Left ventricle myocardium superior (tissue), 1 donor: ENCODE data around the gene SERBP1. TPM values are rescaled to one million over a fixed set of nuclear protein-coding genes. Genes with fewer than 3 reads are reported as not detected.
"Not testable (repeated sequence)": the region's sequence is repeated elsewhere in the genome, so short reads cannot be mapped to it uniquely, and the experiment has no call there.

Source experiments
- ATAC-seq: fragments of 200-7000 bp; cut with Tn5 transposase; one replicate; pipeline ENCODE4 v1.9.1; 2020; ENCODE audit warnings: mild to moderate bottlenecking, moderate library complexity
- DNase-seq: peaks from one replicate; pipeline ENCODE4 v3.0.0-alpha.2; 2020
- intact Hi-C: fragments of 100-400 bp; cut with micrococcal nuclease; formaldehyde crosslinking; loops from one replicate; pipeline ENCODE4 v1.11.0; 2022
- total RNA-seq: library from RNA; stranded (reverse); fragmentation: NEBNext Ultra II Directional; extraction: Animal tissue kit (Norgen Biotek cat#: 25700); gene quantifications from one replicate; pipeline ENCODE4 v1.2.1, GENCODE V29; 2021
- donor health status: DM: no; HTN: yes; CAD: no; lungs with severe emphysema.

SERBP1 gene
- total RNA-seq, 1 donor from 2014 or later = 134 TPM

DNA sequence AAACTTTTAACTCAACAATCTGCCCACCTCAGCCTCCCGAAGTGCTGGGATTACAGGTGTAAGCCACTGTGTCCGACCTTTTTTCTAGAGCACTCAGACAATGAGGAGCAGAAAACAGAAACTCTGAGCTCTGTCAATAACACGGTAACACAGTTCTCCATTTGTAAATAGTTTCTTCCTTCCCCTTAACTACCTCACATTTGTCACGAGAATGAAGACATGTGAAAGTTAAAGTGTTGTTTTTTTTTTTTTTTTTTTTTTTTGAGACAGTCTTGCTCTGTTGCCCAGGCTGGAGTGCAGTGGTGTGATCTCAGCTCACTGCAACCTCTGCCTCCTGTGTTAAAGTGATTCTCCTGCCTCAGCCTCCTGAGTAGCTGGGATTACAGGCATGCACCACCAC is 12.5 kb downstream of the SERBP1 start:
- ATAC-seq, intact Hi-C loops, DNase-seq: not testable (repeated sequence)

DNA sequence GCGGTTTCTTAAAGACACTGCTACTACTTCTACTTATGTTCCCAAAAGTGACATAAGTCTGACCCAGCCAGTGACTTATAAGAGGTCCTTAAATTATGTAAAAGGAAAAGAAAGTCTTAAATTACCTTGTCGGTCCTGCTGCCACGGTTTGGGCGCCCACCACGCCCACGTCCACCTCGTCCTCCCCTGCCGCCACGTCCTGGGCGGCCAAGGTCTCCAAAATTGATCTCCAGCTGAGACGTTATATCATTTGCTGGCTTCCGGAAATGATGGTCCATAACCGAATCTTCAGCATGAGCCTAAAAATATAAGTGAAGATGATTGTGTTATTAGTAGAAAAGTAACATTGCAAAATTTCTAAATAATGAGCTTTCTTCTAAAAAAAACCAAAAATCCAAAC is 15.2 kb downstream of the SERBP1 start:
- DNase-seq (no peak), ATAC-seq (no peak)
- intact Hi-C loops = no loop called here

DNA sequence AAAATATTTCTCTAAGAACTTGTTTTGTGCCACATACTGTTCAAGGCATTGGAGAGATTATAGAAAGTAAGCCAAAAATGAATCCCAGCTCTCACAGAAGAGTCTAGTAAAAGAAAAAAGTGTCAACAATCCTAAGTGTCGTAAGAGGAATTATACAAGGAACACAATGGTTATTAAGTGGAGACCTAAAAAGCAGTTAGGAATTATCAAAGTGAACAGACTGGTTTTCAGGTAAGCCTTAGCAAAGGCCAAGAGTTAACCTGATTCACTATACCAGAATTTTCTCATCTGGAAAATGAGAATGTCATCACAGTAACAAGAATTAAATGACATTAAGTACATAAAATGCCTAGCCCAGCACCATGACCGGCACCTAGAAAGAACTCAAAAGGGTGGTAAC is 15.6 kb downstream of the SERBP1 start:
- DNase-seq = no peak
- intact Hi-C loops = no loop called here
- no peak for ATAC-seq

DNA sequence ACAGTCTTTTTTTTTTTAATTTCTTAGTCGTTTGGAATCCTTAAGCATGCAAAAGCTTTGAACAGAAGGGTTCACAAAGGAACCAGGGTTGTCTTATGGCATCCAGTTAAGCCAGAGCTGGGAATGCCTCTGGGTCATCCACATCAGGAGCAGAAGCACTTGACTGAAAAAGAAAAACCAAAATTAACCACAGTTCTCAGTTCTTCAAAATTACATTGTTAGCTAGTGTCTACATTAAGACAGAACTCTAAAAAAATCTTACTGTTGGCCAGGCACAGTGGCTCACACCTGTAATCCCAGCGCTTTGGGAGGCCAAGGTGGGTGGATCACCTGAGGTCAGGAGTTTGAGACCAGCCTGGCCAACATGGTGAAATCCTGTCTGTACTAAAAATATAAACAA is 17.1 kb downstream of the SERBP1 start:
- intact Hi-C loops, ATAC-seq, DNase-seq: not testable (repeated sequence)

DNA sequence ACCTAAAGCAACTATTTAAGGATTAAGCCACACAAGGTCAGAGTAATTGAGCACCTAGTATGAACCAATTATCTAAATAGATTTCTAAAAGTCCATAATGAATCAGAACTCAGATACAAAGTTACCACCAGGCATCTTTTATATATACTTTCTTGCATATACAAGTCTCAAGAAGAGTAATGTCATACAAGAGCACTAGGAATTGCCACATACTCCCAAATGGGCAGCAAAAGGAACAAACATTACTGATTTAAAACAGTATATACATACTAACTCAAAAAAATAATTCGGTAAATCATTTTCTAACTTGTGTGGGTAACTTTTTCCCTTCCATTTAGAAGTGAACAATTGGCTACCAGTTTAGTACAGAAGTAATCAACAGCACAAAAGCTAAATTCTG is 22.1 kb downstream of the SERBP1 start:
- DNase-seq (no peak), ATAC-seq (no peak)
- intact Hi-C loops = no loop called here

DNA sequence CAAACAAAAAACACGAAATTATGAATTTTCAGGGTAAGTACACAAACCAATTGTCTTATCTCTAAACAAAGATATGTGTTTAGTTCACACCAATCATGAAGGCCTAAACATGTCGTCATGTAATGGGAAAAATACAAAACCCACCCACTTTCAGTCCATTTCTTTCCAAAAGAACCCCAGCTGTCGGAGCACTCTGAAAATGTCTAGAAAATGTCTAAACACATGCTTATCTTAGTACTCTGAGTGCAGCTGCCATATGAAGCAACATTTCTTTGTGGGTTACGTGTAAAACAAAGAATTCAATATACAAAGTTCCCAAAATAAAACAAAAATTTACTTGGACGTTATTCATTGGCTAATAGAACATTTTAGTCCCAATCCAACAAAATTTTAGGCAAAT is 22.7 kb downstream of the SERBP1 start:
- DNase-seq = no peak
- intact Hi-C loops = no loop called here
- peak; percentile 65 for ATAC-seq

DNA sequence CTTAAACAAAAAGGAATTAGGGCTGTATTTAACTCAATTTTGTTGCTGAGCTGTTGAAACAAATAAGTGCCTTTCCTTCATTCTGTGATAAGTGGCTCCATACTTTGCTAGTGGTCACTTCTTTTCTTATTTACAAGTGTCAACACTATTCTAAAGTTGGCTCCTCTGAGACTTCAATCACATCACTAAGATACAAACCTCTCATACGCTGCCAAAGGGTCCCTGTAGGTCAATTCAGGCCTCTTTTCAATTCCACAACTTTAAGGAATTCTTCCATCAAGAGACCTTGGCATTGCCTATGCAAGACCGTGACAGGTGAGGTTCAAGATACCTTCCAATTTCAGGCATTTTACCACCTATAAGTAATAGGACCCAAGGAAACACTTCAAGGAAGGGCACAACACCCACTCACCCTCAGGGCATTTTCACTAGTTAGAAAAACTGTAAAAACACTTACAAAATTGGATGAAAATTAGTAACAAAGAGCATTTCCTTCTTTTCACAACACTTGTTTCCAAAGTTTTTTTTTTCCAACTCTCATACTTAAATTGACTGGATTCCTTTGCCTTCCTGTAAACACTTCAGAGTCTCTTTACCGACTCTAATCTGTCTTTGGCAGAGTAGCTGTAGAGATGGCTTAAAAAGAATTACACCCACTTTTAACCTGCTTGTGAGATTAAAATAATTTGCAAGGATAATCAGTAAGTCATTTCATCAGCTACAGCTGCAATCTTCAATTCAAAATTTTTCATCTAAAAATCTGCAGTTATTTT is 24.5 kb downstream of the SERBP1 start:
- DNase-seq (no peak), ATAC-seq (peak; percentile 37)
- intact Hi-C loops = no loop called here

DNA sequence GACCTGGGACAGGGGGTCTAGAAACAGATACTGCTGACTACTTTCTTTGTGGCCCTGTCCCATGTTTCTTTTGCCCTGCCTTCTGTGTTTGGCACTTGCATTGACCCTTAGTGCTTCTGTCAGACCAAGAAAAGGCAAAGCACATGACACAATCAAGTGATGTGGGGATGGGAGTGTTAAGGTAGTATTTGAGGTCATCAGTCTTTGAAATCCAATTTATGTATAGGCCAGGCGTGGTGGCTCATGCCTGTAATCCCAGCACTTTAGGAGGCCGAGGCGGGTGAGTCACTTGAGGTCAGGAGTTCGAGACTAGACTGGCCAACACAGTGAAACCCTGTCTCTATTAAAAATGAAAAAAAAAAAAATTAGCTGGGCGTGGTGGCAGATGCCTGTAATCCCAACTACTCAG is 26.0 kb downstream of the SERBP1 start:
- DNase-seq (no peak), ATAC-seq (no peak)
- intact Hi-C loops = no loop called here

DNA sequence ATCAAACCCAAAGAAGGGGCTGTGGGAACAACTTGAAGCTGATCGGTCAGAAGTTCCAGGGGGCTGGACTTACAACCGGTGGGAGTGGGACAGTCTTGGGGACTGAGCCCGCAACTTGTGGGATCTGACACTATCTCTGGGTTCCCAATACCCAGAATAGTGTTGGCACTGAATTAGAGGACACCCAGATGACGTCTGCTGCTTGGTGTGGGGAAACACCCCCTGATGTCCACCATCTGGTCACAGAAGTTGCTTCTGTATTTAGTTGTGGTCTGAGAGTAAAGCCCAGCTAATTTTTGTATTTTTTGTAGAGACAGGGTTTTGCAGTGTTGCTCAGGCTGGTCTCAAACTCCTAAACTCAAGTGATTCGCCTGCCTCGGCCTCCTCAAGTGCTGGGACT is 28.8 kb downstream of the SERBP1 start:
- ATAC-seq = no peak
- no peak for DNase-seq
- intact Hi-C loops = no loop called here

DNA sequence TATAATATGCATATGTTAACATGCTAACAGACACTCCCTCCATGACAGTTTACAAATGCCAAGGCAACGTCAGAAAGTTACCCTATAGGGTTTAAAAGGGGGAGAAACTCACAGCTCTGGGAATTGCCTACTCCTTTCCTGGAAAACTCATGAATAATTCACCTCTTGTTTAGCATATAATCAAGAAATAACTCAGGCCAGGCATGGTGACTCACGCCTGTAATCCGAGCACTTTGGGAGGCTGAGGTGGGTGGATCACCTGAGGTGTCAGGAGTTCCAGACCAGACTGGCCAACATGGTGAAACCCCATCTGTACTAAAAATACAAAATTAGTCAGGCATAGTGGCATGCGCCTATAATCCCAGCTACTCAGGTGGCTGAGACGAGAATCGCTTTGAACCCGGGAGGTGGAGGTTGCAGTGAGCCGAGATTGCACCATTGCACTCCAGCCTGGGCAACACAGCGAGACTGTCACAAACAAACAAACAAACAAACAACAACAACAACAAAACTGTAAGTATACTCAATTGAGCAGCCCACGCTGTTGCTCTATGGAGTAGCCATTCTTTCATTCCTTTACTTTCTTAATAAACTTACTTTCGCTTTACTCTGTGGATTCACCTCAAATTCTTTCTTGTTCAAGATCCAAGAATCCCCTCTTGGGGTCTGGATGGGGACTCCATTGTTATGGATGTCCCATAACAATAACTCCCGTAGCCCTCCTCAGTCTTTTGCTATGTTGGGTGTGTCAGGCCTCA is 30.0 kb downstream of the SERBP1 start:
- DNase-seq, ATAC-seq, intact Hi-C loops: not testable (repeated sequence)

DNA sequence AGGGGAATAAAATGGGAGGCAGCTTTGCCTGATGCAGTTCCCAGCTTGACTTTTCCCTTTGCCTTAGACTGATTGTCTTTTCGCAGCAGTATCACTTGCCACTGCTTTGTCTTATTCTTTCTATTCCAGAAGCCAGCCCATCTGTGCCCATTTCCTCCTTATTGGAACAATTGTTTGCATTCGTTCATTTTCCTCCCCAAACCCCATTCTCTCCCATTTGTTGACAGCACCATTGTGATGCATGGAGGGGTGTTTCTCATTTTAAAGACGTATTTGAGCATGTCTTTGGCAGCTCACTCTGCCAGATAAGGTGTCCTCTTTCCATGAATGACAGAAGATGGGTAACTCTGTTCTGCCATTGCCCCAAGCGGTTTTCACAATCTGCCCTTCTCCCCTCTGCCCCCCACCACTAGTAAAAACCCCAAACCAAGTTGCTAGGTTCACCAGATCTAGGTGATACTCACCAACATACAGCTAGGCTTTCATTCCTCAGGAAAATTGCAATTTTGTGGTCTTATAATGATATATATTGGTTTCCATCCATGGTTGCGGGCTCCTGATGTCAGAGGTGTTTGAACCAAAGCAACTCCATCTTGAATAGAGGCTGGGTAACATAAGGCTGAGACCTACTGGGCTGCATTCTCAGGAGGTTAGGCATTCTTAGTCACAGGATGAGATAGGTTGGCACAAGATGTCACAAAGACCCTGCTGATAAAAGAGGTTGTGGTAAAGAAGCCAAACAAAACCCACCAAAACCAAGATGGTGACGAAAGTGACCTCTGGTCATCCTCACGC is 30.8 kb downstream of the SERBP1 start:
- DNase-seq (no peak), ATAC-seq (no peak)
- intact Hi-C loops = no loop called here

DNA sequence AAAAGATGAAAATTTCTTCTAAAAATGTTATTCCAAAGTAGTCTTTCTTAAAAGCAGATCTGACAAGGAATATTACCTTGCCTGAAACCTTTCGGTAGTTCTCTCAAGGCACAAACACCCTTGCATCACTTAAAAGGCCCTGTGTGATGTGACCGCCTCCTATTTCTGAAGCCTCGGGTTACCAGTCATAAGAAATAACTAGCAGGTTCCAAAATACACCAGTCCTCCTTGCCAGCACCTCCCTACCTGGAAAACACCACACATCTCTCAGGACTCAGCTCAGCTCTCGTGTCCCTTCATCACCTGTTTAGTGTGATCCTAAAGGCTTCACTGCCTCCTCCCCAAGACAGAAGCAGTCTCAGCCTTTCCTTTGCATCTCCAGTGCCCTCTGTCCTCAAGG is 35.7 kb downstream of the SERBP1 start:
- ATAC-seq = no peak
- intact Hi-C loops = no loop called here

DNA sequence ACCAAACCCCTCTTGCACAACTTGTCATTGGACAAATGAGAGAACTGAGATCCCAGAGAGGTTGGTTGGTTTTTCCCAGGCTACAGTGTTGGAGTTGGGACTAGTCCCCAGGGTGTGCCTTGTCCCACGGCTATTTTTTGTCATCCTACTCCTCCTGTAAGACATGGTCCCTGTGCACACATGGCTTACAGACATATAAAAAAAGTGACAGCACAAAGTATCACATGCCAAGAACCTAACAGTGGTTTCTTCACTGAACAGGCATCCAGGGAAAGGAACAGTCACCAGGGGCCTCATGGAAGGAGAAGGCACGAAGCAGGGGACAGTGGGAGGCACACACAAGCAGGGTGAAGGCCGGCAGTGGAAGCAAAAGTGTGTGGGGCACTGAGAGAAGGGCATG is 36.5 kb downstream of the SERBP1 start:
- no peak for DNase-seq
- intact Hi-C loops = no loop called here
- ATAC-seq = peak; percentile 6

More for the DNA sequence above, 35.7 kb downstream of the SERBP1 start:
- no peak for DNase-seq

DNA sequence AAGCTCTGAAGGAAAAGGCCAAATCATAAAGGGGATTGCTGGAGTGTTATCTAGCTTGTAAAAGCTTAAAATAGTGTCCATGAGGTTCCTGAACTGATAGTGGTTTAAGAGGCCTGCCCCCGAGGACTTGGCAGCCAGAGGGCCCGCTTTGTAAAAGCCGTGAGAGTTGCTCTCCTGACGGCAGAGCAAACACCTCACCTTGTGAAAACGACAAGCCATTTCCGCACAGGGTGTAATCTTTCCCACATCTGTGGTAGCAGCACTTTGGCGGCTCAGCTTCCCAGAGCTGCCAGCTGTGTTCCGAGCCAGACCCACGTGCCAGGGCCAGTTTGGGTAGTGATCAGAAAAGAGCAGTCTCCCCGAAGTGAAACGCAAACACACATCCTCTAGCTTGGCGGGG is 37.0 kb downstream of the SERBP1 start:
- DNase-seq (peak; percentile 54), ATAC-seq (peak; percentile 92)
- intact Hi-C loops = no loop called here

DNA sequence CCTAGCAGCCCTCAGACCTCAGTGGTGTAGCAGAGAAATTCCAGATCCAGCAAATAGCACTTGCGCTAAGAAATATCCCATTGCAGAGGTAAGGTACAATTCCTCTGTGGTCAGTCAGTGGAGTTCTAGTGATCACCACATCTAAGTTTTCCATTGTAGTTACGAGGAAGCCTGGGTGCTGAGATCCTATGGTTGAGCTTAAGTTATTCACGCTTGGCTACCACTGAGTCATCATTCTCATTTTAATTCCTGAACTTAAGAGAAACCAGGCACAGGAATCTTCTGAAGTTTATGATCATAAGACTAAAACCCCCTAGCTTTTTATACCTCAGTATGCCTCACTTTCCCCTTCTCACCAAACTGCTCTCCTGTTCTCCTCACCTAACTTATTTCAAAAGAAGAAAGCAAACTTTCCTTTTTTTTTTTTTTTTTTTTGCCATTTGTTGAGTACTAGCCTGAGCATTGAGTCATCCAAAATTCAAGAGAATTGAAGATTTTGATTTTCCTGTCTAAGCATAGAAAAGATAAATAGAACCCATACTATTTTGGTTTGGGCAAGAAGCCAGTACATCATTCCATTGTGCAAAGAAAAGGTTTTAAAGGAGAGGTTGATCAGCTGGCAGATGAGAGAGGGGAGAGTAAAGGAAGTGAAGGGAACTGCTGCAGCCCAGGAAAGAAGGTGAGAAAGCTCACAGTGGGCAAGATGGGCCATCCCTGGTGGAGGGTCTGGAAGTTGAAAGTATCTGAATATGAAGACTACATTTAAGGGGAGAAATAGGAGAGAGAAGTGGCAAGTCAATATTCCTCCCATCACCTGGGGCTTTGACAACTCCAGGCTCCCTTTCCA is 39.9 kb downstream of the SERBP1 start:
- intact Hi-C loops = no loop called here
- ATAC-seq = no peak
- no peak for DNase-seq

DNA sequence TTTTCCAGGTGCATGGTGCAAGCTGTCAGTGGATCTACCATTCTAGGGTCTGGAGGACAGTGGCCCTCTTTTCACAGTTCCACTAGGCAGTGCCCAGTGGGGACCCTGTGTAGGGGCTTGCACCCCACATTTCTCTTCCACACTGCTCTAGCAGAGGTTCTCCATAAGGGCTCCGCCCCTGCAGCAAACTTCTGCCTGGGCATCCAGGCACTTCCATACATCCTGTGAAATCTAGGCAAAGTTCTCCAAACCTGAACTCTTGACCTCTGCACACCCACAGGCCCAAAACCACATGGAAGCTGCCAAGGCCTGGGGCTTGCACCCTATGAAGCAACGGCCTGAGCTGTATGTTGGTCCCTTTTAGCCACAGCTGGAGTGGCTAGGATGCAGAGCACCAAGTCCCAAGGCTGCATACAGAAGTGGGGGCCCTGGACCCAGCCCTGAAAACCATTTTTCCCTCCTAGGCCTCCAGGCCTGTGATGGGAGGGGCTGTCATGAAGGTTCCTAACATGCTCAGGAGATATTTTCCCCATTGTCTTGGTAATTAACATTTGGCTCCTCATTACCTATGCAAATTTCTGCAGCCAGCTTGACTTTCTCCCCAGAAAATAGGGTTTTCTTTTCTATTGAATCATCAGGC is 46.1 kb downstream of the SERBP1 start:
- intact Hi-C loops = no loop called here
- no peak for DNase-seq
- no peak for ATAC-seq

DNA sequence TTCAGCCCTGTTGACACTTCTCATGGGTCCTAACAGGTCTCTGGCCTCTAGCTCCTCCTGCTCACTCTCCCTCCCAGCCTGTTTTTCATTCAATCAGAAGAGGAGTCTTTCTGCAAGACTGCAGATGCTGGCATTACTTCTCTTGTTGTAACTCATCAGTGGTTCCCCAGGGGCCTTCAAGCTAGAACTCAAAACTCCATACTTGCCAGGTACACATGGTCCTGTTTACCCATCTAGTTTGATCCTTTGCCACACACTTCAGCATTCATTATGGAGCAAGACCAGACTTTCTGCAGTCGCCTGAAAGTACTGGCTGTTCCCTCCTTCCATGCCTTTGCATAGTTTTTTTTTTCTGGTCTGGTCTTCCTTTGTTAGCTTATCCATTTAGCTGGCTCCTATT is 47.9 kb downstream of the SERBP1 start:
- ATAC-seq = peak; percentile 34
- intact Hi-C loops = no loop called here
- no peak for DNase-seq

DNA sequence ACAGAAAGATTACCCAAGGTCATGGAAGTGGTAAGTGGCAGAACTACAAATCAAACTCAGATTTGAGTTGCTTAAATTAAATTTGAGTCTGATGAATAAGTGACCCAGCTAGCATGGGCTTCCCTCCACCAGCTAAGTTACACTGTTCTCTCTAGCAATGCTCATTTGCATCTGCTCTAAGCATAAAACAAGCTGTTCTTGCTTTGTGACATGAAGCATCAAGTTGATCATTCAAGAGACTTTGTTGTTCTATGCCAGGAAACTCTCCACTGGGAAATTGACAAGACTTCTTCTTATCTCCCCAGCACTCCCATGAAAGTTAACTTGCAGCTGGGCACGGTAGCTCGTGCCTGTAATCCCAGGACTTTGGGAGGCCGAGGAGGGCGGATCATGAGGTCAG is 49.0 kb downstream of the SERBP1 start:
- DNase-seq (no peak), ATAC-seq (no peak)
- intact Hi-C loops = no loop called here

DNA sequence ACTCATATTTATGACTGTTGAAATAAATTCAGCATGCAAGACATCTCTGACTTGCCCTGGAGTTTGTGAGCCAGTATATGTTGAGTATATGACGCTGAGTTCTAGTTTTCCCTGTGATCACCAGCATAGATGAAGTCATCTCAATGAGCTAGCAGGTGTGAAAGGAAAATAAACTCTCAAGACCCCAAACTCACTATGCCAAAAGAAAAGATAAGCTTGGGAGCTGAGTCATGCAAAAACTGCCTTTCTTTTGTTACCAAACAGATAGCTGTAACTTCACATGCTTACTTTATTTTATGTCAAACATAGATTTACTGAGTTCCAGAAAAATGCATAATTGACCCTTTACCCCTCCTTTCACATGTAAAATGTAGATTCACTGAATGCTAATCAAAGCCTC is 52.9 kb downstream of the SERBP1 start:
- no peak for DNase-seq
- no peak for ATAC-seq
- intact Hi-C loops = no loop called here
